HepG2 (cell line): ENCODE results near the gene TRAPPC4. TPM values are rescaled to one million over a fixed set of nuclear protein-coding genes. Genes with fewer than 3 reads are reported as not detected.

ENCODE experiments used
- AGO2 ChIP-seq: fragments of 200-400 bp; formaldehyde crosslinking; optimal IDR thresholded peaks from 2 replicates; pipeline ENCODE3; 2017; ENCODE audit warnings: mild to moderate bottlenecking, low read depth, low read length, moderate library complexity
- ARNT2 ChIP-seq: sonication (generic); formaldehyde crosslinking; IDR thresholded peaks from 2 replicates; pipeline ENCODE4 v1.8.0; 2022; ENCODE audit warnings: mild to moderate bottlenecking, low read depth, missing genetic modification reagents, moderate library complexity
- ATAD3A ChIP-seq: sonication (generic); formaldehyde crosslinking; IDR thresholded peaks from 2 replicates; pipeline ENCODE4 v1.4.0; 2020; ENCODE audit warnings: missing genetic modification reagents
- CC2D1A ChIP-seq: sonication (generic); formaldehyde crosslinking; IDR thresholded peaks from 2 replicates; pipeline ENCODE4 v1.8.1; 2023; ENCODE audit warnings: mild to moderate bottlenecking, missing genetic modification reagents
- CENPX ChIP-seq: sonication (generic); formaldehyde crosslinking; IDR thresholded peaks from 2 replicates; pipeline ENCODE4 v1.9.0; 2021; ENCODE audit warnings: mild to moderate bottlenecking, missing genetic modification reagents, moderate library complexity
- MEIS2 ChIP-seq: sonication (generic); formaldehyde crosslinking; IDR thresholded peaks from 2 replicates; pipeline ENCODE4 v1.9.0; 2021; ENCODE audit warnings: mild to moderate bottlenecking, missing genetic modification reagents
- NFKBIZ ChIP-seq: IDR thresholded peaks from 2 replicates; pipeline ENCODE4 v1.6.1; 2018; ENCODE audit warnings: missing genetic modification reagents, missing compliant biosample characterization
- POLR2AphosphoS2 ChIP-seq: IDR thresholded peaks from 2 replicates; pipeline ENCODE4 v1.6.1; 2011; ENCODE audit warnings: low read depth, low read length, improper control_type of control experiment
- POLR2AphosphoS5 ChIP-seq: IDR thresholded peaks from 2 replicates; pipeline ENCODE4 v1.6.1; 2012; ENCODE audit warnings: low read depth, low read length
- POLR2G ChIP-seq: fragments of 200-400 bp; formaldehyde crosslinking; IDR thresholded peaks from 2 replicates; pipeline ENCODE4 v1.6.1; 2018; ENCODE audit warnings: mild to moderate bottlenecking, low read depth, low read length, moderate library complexity
- TP53 ChIP-seq: sonication (generic); formaldehyde crosslinking; conservative IDR thresholded peaks from 2 replicates; pipeline ENCODE4 v1.4.0; 2020; ENCODE audit warnings: missing genetic modification reagents
- YY1 ChIP-seq: IDR thresholded peaks from 2 replicates; pipeline ENCODE4 v1.6.1; 2011; ENCODE audit warnings: low read length, low read depth, moderate library complexity, mild to moderate bottlenecking; ENCODE audit not compliant: insufficient read depth, insufficient replicate concordance
- ZKSCAN8 ChIP-seq: IDR thresholded peaks from 2 replicates; pipeline ENCODE4 v1.6.1; 2016; ENCODE audit warnings: borderline replicate concordance, missing genetic modification reagents, missing compliant biosample characterization
- ZNF263 ChIP-seq: sonication (generic); formaldehyde crosslinking; IDR thresholded peaks from 2 replicates; pipeline ENCODE4 v1.4.0; 2020; ENCODE audit warnings: missing genetic modification reagents
- ZNF33A ChIP-seq: sonication (generic); formaldehyde crosslinking; IDR thresholded peaks from 2 replicates; pipeline ENCODE4 v1.5.1; 2020; ENCODE audit warnings: missing genetic modification reagents, mild to moderate bottlenecking, moderate library complexity, borderline replicate concordance
- ZNF441 ChIP-seq: sonication (generic); formaldehyde crosslinking; IDR thresholded peaks from 2 replicates; pipeline ENCODE4 v1.7.0; 2021; ENCODE audit warnings: missing genetic modification reagents, borderline replicate concordance
- ZNF556 ChIP-seq: sonication (generic); formaldehyde crosslinking; IDR thresholded peaks from 2 replicates; pipeline ENCODE4 v1.4.0; 2020; ENCODE audit warnings: mild to moderate bottlenecking, missing genetic modification reagents, borderline replicate concordance
- ZNF816 ChIP-seq: sonication (generic); formaldehyde crosslinking; IDR thresholded peaks from 2 replicates; pipeline ENCODE4 v1.8.0; 2022; ENCODE audit warnings: missing genetic modification reagents, mild to moderate bottlenecking, borderline replicate concordance
- polyA plus RNA-seq, 8 experiments: library from polyadenylated mRNA; depleted of rRNA in 3 of 8; stranded (reverse) in 7 of 8; unstranded in 1 of 8; fragments of >200 nt; fragmentation: Illumina TruSeq in 4 of 8; extraction: Trizol in 4 of 8; gene quantifications; 2 replicates each; pipeline versions ENCODE4 v1.2.1 to v1.2.3, GENCODE V29; 2011 to 2016; ENCODE audit warnings: low read depth in 4 of 8, missing spikeins in 1 of 8, mixed read lengths in 1 of 8; ENCODE audit not compliant: insufficient read depth in 1 of 8
- total RNA-seq, 5 experiments: library from RNA; depleted of rRNA; stranded (reverse); fragments of >200 nt; fragmentation: Illumina TruSeq; extraction: Trizol; gene quantifications; 2 replicates each; pipeline ENCODE4 v1.2.3, GENCODE V29; 2016; ENCODE audit warnings: low read depth in 1 of 5
- TF ChIP-seq, protein P1 (sequence below): IDR thresholded peaks from 2 replicates; pipeline ENCODE4 v1.6.1; 2016; ENCODE audit warnings: low read depth, control low read depth
- TF ChIP-seq, protein P2 (sequence below): sonication (generic); formaldehyde crosslinking; IDR thresholded peaks from 2 replicates; pipeline ENCODE4 v1.4.0; 2020; ENCODE audit warnings: missing genetic modification reagents
- TF ChIP-seq, protein P3 (sequence below): sonication (generic); formaldehyde crosslinking; IDR thresholded peaks from 2 replicates; pipeline ENCODE4 v1.5.0; 2020; ENCODE audit warnings: mild to moderate bottlenecking, missing genetic modification reagents
- TF ChIP-seq, protein P4 (sequence below): sonication (generic); formaldehyde crosslinking; IDR thresholded peaks from 2 replicates; pipeline ENCODE4 v1.8.0; 2022; ENCODE audit warnings: mild to moderate bottlenecking, missing genetic modification reagents, moderate library complexity

Gene TRAPPC4
- total and polyA plus RNA-seq, 2 of the 13 experiments (the other 11 are each of a cell fraction or from before 2014, with no cell fraction given) = 97.4 to 140 TPM

DNA sequence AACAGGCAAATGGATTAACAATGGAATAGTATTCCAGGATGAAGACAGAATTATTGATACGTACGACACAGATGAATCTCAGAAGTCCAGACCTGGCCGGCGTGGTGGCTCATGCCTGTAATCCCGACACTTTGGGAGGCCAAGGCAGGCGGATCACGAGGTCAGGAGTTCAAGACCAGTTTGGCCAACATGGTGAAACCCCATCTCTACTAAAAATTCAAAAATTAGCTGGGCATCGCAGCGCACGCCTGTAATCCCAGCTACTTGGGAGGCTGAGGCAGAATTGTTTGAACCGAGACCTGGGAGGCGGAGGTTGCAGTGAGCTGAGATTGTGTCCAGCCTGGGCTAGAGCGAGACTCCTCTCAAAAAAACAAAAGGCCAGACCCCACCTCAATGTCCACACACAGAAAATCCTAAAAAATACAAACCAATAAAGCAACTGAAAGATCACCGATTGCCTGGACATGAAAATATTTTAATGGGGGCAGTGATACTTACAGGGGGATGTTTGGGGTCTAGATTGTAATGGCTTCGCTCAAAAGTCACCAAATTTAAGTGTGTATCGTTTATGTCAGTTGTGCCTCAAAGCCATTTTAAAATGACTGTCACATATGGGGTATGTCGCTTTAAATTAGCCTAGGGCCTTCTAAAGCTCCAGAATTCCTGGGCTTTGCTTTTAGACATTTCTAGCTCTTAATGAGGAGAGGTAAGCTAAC, 4.2 kb upstream of the TRAPPC4 start (continued):
- TF ChIP-seq ZKSCAN8 (CRISPR knock-in tag) (no peak), MEIS2 (no peak), POLR2G (peak; percentile 55), ZNF33A (CRISPR knock-in tag) (no peak), ZNF816 (CRISPR knock-in tag) (no peak), YY1 (no peak), TP53 (CRISPR knock-in tag) (no peak), POLR2AphosphoS5 (peak; percentile 10; the same call in 1 of the 2 replicates), AGO2 (peak; percentile 55), NFKBIZ (CRISPR knock-in tag) (no peak), CC2D1A (CRISPR knock-in tag) (no peak), CENPX (CRISPR knock-in tag) (no peak), ZNF263 (CRISPR knock-in tag) (no peak), ATAD3A (CRISPR knock-in tag) (no peak), POLR2AphosphoS2 (no peak), ARNT2 (CRISPR knock-in tag) (no peak), ZNF556 (CRISPR knock-in tag) (no peak), ZNF441 (CRISPR knock-in tag) (no peak)
- TF ChIP-seq, protein P1, sequence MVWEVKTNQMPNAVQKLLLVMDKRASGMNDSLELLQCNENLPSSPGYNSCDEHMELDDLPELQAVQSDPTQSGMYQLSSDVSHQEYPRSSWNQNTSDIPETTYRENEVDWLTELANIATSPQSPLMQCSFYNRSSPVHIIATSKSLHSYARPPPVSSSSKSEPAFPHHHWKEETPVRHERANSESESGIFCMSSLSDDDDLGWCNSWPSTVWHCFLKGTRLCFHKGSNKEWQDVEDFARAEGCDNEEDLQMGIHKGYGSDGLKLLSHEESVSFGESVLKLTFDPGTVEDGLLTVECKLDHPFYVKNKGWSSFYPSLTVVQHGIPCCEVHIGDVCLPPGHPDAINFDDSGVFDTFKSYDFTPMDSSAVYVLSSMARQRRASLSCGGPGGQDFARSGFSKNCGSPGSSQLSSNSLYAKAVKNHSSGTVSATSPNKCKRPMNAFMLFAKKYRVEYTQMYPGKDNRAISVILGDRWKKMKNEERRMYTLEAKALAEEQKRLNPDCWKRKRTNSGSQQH (CRISPR knock-in tag) = no peak
- TF ChIP-seq, protein P2, sequence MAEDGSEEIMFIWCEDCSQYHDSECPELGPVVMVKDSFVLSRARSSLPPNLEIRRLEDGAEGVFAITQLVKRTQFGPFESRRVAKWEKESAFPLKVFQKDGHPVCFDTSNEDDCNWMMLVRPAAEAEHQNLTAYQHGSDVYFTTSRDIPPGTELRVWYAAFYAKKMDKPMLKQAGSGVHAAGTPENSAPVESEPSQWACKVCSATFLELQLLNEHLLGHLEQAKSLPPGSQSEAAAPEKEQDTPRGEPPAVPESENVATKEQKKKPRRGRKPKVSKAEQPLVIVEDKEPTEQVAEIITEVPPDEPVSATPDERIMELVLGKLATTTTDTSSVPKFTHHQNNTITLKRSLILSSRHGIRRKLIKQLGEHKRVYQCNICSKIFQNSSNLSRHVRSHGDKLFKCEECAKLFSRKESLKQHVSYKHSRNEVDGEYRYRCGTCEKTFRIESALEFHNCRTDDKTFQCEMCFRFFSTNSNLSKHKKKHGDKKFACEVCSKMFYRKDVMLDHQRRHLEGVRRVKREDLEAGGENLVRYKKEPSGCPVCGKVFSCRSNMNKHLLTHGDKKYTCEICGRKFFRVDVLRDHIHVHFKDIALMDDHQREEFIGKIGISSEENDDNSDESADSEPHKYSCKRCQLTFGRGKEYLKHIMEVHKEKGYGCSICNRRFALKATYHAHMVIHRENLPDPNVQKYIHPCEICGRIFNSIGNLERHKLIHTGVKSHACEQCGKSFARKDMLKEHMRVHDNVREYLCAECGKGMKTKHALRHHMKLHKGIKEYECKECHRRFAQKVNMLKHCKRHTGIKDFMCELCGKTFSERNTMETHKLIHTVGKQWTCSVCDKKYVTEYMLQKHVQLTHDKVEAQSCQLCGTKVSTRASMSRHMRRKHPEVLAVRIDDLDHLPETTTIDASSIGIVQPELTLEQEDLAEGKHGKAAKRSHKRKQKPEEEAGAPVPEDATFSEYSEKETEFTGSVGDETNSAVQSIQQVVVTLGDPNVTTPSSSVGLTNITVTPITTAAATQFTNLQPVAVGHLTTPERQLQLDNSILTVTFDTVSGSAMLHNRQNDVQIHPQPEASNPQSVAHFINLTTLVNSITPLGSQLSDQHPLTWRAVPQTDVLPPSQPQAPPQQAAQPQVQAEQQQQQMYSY (CRISPR knock-in tag) = no peak
- TF ChIP-seq, protein P3, sequence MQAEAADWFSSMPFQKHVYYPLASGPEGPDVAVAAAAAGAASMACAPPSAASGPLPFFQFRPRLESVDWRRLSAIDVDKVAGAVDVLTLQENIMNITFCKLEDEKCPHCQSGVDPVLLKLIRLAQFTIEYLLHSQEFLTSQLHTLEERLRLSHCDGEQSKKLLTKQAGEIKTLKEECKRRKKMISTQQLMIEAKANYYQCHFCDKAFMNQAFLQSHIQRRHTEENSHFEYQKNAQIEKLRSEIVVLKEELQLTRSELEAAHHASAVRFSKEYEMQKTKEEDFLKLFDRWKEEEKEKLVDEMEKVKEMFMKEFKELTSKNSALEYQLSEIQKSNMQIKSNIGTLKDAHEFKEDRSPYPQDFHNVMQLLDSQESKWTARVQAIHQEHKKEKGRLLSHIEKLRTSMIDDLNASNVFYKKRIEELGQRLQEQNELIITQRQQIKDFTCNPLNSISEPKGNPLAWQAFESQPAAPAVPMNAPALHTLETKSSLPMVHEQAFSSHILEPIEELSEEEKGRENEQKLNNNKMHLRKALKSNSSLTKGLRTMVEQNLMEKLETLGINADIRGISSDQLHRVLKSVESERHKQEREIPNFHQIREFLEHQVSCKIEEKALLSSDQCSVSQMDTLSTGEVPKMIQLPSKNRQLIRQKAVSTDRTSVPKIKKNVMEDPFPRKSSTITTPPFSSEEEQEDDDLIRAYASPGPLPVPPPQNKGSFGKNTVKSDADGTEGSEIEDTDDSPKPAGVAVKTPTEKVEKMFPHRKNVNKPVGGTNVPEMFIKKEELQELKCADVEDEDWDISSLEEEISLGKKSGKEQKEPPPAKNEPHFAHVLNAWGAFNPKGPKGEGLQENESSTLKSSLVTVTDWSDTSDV (CRISPR knock-in tag) = no peak
- TF ChIP-seq, protein P4, sequence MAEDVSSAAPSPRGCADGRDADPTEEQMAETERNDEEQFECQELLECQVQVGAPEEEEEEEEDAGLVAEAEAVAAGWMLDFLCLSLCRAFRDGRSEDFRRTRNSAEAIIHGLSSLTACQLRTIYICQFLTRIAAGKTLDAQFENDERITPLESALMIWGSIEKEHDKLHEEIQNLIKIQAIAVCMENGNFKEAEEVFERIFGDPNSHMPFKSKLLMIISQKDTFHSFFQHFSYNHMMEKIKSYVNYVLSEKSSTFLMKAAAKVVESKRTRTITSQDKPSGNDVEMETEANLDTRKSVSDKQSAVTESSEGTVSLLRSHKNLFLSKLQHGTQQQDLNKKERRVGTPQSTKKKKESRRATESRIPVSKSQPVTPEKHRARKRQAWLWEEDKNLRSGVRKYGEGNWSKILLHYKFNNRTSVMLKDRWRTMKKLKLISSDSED = no peak
